Gastrocnemius medialis (tissue), 4 donors: ENCODE results near the gene SMAD4.

Experiments used
- CTCF ChIP-seq, 5 experiments: fragments of 450-650 bp in 3 of 5; fragments of 200-600 bp in 2 of 5; sonication (generic) in 2 of 5; IDR thresholded peaks in 4 of 5; conservative IDR thresholded peaks in 1 of 5; 1 replicate in 4 of 5; 2 replicates in 1 of 5; pipeline ENCODE4 v1.5.1; 2016 to 2019; ENCODE audit warnings: antibody characterized with exemption in 5 of 5, mild to moderate bottlenecking in 3 of 5, moderate library complexity in 3 of 5
- POLR2A ChIP-seq, 2 donors: fragments of 450-650 bp; IDR thresholded peaks; one replicate each; pipeline ENCODE4 v1.6.1; 2017; ENCODE audit warnings: antibody characterized with exemption in 2 of 2, mild to moderate bottlenecking in 2 of 2, moderate library complexity in 2 of 2

GRCh38 chr18:51108330-51108729, 78.3 kb downstream of the SMAD4 start:
- no peak for TF ChIP-seq CTCF (IDR thresholded peaks at IDR 0.05 in 4 of 5, conservative IDR thresholded peaks at IDR 0.05 in 1 of 5)
- TF ChIP-seq POLR2A (IDR thresholded peaks at IDR 0.05) = no peak
